Stimulated activated memory B cell treated with anti-CD40 and anti-IgM and Interleukin-4, amounts not matched to agents 10 μg/mL and 1 μg/mL and 100 μg/mL, for 72 hours (primary cell): Measurements from ENCODE around the gene RNF32.
"Not testable (repeated sequence)": the region's sequence is repeated elsewhere in the genome, so short reads cannot be mapped to it uniquely, and the experiment has no call there.

Experiments used
- ATAC-seq: fragments of 150-1000 bp; cut with Tn5 transposase; 2 replicates; pipeline ENCODE4 v1.10.0; 2021
- H3K27ac Mint-ChIP-seq: one replicate; pipeline ENCODE4 v1.8.0; 2022; ENCODE audit warnings: mild to moderate bottlenecking, mixed read lengths
- H3K27me3 Mint-ChIP-seq: one replicate; pipeline ENCODE4 v1.8.0; 2022; ENCODE audit warnings: mixed read lengths
- H3K36me3 Mint-ChIP-seq: one replicate; pipeline ENCODE4 v1.8.0; 2022; ENCODE audit warnings: mixed read lengths
- H3K4me1 Mint-ChIP-seq: one replicate; pipeline ENCODE4 v1.8.0; 2022; ENCODE audit warnings: mixed read lengths
- H3K4me3 Mint-ChIP-seq: one replicate; pipeline ENCODE4 v1.8.0; 2022; ENCODE audit warnings: mild to moderate bottlenecking, moderate library complexity, mixed read lengths
- H3K9me3 Mint-ChIP-seq: one replicate; pipeline ENCODE4 v1.8.0; 2022; ENCODE audit warnings: mixed read lengths

RNF32 gene

GRCh38 chr7:156625580-156625979 lies 15.0 kb upstream of the RNF32 start:
- Mint-ChIP-seq H3K36me3 (peaks cover 29% of the 10 kb centered on the region), H3K4me1 (no peaks in the 10 kb centered on the region), H3K27ac (no peak overlapping the region), H3K27me3 (peaks cover 5% of the 10 kb centered on the region), H3K9me3 (peaks cover 20% of the 10 kb centered on the region), H3K4me3 (no peak overlapping the region)
- no peak for ATAC-seq

- no peak for ATAC-seq
- H3K9me3 Mint-ChIP-seq = peaks cover 15% of the 10 kb centered on the region
- no peak overlapping the region for H3K27ac Mint-ChIP-seq
- H3K4me1 Mint-ChIP-seq = no peaks in the 10 kb centered on the region
- peaks cover 26% of the 10 kb centered on the region for H3K36me3 Mint-ChIP-seq
- no peak overlapping the region for H3K4me3 Mint-ChIP-seq
- no peaks in the 10 kb centered on the region for H3K27me3 Mint-ChIP-seq
Observed at GRCh38 chr7:156626220-156626895, 14.2 kb upstream of the RNF32 start.

- Mint-ChIP-seq H3K4me3 (no peak overlapping the region), H3K36me3 (peaks cover 25% of the 10 kb centered on the region), H3K4me1 (no peaks in the 10 kb centered on the region), H3K27ac (no peak overlapping the region), H3K9me3 (peaks cover 9% of the 10 kb centered on the region), H3K27me3 (no peaks in the 10 kb centered on the region)
- ATAC-seq = no peak
Observed at GRCh38 chr7:156628562-156628961, 12.0 kb upstream of the RNF32 start.

- Mint-ChIP-seq H3K4me1 (no peaks in the 10 kb centered on the region), H3K27ac (no peak overlapping the region), H3K27me3 (no peaks in the 10 kb centered on the region), H3K4me3 (no peak overlapping the region), H3K9me3 (peaks cover 9% of the 10 kb centered on the region), H3K36me3 (peaks cover 25% of the 10 kb centered on the region)
- ATAC-seq = no peak
Observed at GRCh38 chr7:156629873-156630272, 10.7 kb upstream of the RNF32 start.

GRCh38 chr7:156634117-156634516 lies 6.5 kb upstream of the RNF32 start:
- H3K36me3 Mint-ChIP-seq = peaks cover 38% of the 10 kb centered on the region
- H3K4me3 Mint-ChIP-seq = no peak overlapping the region
- H3K27ac Mint-ChIP-seq = no peak overlapping the region
- ATAC-seq = no peak
- peaks cover 10% of the 10 kb centered on the region for H3K9me3 Mint-ChIP-seq
- peaks cover 19% of the 10 kb centered on the region for H3K4me1 Mint-ChIP-seq
- no peaks in the 10 kb centered on the region for H3K27me3 Mint-ChIP-seq

DNA sequence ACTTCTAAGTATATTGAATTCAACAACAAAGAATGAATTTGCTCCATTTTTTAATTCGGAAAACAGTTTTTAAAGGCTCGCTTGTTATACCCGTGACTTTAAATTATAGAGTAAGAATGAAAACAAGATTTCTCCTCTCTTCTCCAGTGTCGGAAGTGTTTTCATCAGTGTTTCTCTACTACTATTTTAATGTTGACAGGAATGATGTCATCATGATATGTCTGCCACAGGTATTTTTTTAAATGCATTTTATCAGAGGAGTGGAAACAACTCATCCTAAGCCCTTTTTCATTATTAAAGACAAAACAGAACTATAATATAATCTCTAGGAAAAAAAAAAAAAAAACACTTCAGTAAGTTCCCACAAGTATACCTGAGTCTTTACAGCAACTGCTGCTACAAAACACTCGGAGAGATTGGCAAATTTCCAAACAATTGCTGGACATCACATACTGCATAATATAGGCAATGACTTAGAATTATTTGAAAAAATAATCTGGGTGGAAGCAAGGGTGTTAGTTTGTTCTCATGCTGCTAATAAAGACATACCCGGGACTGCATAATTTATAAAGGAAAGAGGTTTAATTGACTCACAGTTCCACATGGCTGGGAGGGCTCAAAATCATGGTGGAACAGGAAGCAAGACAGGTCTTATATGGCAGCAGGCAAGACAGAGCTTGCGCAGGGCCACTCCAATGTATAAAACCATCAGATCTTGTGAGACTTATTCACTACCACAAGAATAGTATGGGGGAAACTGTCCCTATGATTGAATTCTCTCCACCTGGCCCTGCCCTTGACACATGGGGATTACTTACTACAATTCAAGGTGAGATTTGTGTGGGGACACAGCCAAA lies 4.8 kb upstream of the RNF32 start:
- ATAC-seq = no peak
- peaks cover 28% of the 10 kb centered on the region for H3K36me3 Mint-ChIP-seq
- H3K27me3 Mint-ChIP-seq = no peaks in the 10 kb centered on the region
- peaks cover 29% of the 10 kb centered on the region for H3K4me1 Mint-ChIP-seq
- peaks cover 7% of the 10 kb centered on the region for H3K9me3 Mint-ChIP-seq
- H3K27ac Mint-ChIP-seq = no peak overlapping the region
- no peak overlapping the region for H3K4me3 Mint-ChIP-seq

DNA sequence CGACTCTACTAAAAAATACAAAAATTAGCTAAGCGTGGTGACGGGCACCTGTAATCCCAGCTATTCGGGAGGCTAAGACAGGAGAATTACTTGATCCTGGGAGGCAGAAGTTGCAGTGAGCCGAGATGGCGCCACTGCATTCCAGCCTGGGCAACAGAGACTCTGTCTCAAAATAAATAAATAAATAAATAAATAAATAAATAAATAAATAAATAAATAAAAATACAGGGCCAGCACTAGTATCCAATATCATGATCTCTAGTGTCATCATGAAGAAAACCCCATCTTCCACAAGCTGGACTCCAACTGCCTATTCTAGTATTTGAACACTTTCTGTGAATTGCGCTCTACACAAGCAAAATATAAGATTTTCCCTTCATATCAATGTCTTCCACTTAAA lies 3.5 kb upstream of the RNF32 start:
- H3K27ac Mint-ChIP-seq, H3K9me3 Mint-ChIP-seq, H3K4me3 Mint-ChIP-seq, H3K27me3 Mint-ChIP-seq, ATAC-seq: not testable (repeated sequence)
- H3K36me3 Mint-ChIP-seq = peaks cover 28% of the 10 kb centered on the region
- H3K4me1 Mint-ChIP-seq = peaks cover 29% of the 10 kb centered on the region

- Mint-ChIP-seq H3K4me1 (peaks cover 29% of the 10 kb centered on the region), H3K4me3 (peak overlapping the region; percentile 92), H3K9me3 (peaks cover 7% of the 10 kb centered on the region), H3K27ac (no peak overlapping the region), H3K27me3 (no peaks in the 10 kb centered on the region), H3K36me3 (peaks cover 21% of the 10 kb centered on the region)
- no peak for ATAC-seq
Observed at GRCh38 chr7:156638443-156639077, 2.0 kb upstream of the RNF32 start.

DNA sequence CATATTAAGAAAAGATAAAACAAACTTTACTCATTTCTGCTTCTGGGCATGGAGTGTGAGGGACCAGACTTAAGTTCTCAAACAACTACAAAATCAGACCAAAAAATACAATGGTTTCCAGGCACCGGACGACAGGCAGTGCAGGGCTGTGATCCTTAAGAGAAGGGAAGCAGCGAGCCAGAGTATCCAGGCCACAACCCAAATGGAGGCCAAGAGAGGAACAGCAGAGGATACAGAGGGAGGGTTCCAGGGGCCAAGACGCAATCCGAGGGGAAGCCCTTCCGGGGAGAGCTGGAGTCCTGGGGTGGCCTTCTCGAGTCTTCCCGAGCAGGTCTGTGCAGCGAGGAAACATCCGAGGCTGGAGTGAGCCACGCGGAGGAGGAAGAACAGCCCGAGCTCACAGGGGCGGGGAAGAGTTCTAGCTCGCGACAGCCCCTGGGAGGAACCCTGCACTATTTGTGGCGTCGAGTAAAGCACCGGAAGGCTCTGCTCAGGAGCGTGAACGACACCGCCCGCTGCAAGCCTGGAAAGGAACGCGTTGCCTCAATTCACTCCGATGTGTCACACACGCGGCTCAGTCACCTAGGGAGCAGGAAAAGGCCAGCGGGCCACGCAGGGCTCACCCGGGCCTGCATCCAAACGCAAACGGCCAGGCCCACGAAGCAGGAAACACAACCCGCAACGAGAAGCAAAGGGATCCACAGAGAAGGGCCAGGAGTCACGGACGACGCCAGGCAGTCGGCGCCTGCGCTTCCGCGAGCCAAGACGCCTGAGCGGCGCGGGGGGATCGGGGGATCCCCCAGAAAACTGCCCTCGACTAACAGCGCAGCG lies 933 bp upstream of the RNF32 start:
- H3K4me3 Mint-ChIP-seq = peak overlapping the region; percentile 92
- H3K36me3 Mint-ChIP-seq = peaks cover 21% of the 10 kb centered on the region
- no peak for ATAC-seq
- H3K4me1 Mint-ChIP-seq = peaks cover 29% of the 10 kb centered on the region
- peaks cover 7% of the 10 kb centered on the region for H3K9me3 Mint-ChIP-seq
- H3K27me3 Mint-ChIP-seq = no peaks in the 10 kb centered on the region
- peak overlapping the region; percentile 85 for H3K27ac Mint-ChIP-seq

DNA sequence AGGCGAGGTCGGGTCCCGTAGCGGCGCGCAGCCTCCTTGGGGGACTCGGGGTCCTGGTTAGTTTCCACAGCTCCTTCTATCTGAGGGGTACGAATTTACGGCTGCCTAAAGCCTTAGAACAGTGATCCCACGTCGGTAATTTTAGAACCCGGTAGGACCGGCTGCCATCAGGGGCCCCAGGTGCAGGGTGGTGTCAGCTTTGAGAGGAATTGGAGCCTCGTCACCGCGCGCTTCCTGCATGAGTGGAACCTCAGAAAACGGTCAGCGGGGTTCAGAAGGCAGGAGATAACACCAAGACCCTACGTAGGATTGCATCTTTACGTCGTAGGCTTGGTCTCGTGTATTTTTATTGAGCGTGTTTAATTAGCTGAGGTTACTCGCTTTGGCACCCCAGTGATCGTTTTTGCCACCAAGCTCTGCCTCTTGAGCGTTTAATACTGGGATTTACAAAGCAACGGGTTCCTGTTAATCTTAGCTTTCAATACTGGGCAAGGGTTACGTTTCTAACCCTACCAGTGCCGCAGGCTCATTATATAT lies 443 bp downstream of the RNF32 start:
- Mint-ChIP-seq H3K27me3 (no peaks in the 10 kb centered on the region), H3K4me3 (peak overlapping the region; percentile 92), H3K36me3 (peaks cover 15% of the 10 kb centered on the region), H3K9me3 (peaks cover 7% of the 10 kb centered on the region), H3K4me1 (peaks cover 26% of the 10 kb centered on the region), H3K27ac (peak overlapping the region; percentile 85)
- peak; percentile 77 for ATAC-seq

GRCh38 chr7:156642306-156643045 lies 1.9 kb downstream of the RNF32 start:
- Mint-ChIP-seq H3K4me1 (peaks cover 15% of the 10 kb centered on the region), H3K4me3 (no peak overlapping the region), H3K27ac (no peak overlapping the region), H3K27me3 (no peaks in the 10 kb centered on the region), H3K36me3 (peaks cover 7% of the 10 kb centered on the region), H3K9me3 (peaks cover 2% of the 10 kb centered on the region)
- ATAC-seq = no peak

DNA sequence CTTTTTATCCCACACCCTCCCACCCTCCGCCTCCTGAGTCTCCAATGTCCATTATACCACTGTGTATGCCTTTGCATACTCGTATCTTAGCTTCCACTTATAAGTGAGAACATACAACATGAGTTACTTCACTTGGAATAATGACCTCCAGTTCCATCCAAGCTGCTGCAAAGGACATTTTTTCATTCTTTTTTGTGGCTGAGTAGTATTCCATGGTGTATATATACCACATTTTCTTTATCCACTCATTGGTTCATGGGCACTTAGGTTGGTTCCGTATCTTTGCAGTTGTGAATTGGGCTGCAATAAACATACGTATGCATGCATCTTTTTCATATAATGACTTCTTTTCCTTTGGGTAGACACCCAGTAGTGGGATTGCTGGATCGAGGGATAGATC lies 6.8 kb downstream of the RNF32 start:
- not testable (repeated sequence) for H3K4me1 Mint-ChIP-seq, H3K27ac Mint-ChIP-seq, H3K36me3 Mint-ChIP-seq, H3K9me3 Mint-ChIP-seq, H3K4me3 Mint-ChIP-seq, ATAC-seq
- H3K27me3 Mint-ChIP-seq = peaks cover 18% of the 10 kb centered on the region

DNA sequence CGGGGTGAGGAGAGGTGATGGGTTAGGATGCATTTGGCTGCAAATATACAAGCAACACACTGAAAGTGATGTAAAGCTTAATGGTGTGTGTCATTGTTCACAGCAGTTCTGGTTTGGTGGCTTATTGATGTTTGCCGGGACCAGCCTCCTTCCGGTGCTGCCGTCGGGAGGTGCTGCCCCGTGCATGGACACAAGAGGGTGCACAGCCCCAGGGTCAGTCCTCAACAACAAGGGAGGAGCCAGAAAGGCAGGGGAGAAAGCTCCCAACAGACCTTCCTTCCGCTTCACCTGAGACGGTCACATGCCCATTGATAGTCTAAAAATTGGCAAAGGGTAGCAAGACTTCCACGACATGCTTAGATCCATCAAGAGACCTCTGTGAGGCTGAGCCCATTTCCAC lies 9.5 kb downstream of the RNF32 start:
- no peaks in the 10 kb centered on the region for H3K9me3 Mint-ChIP-seq
- peaks cover 4% of the 10 kb centered on the region for H3K36me3 Mint-ChIP-seq
- ATAC-seq = no peak
- peaks cover 3% of the 10 kb centered on the region for H3K4me1 Mint-ChIP-seq
- peaks cover 28% of the 10 kb centered on the region for H3K27me3 Mint-ChIP-seq
- no peak overlapping the region for H3K27ac Mint-ChIP-seq
- H3K4me3 Mint-ChIP-seq = no peak overlapping the region

- Mint-ChIP-seq H3K27me3 (peaks cover 32% of the 10 kb centered on the region), H3K36me3 (peaks cover under 1% of the 10 kb centered on the region), H3K4me1 (peaks cover 6% of the 10 kb centered on the region), H3K4me3 (no peak overlapping the region), H3K9me3 (no peaks in the 10 kb centered on the region), H3K27ac (no peak overlapping the region)
- no peak for ATAC-seq
Observed at GRCh38 chr7:156651474-156651873, 10.9 kb downstream of the RNF32 start.
